Lower lobe of right lung (tissue), 2 donors: ENCODE measurements around the gene RAB39B. TPM values are rescaled to one million over a fixed set of nuclear protein-coding genes. Genes with fewer than 3 reads are reported as not detected.

ENCODE experiments used
- ATAC-seq, 2 donors: fragments of 200-7000 bp; cut with Tn5 transposase; one replicate each; pipeline ENCODE4 v1.9.1; 2020 to 2022; ENCODE audit warnings: mild to moderate bottlenecking in 2 of 2, moderate library complexity in 2 of 2
- DNase-seq: peaks from one replicate; pipeline ENCODE4 v3.0.0-alpha.2; 2020
- H3K27ac ChIP-seq: fragments of 200-600 bp; one replicate; pipeline ENCODE4 v1.8.0; 2022
- H3K27me3 ChIP-seq: fragments of 200-600 bp; one replicate; pipeline ENCODE4 v1.8.0; 2022; ENCODE audit warnings: low read depth
- H3K36me3 ChIP-seq: fragments of 200-600 bp; one replicate; pipeline ENCODE4 v1.8.0; 2022; ENCODE audit warnings: mild to moderate bottlenecking
- H3K4me1 ChIP-seq: fragments of 200-600 bp; one replicate; pipeline ENCODE4 v1.8.0; 2022
- H3K4me3 ChIP-seq: fragments of 200-600 bp; one replicate; pipeline ENCODE4 v1.8.0; 2022; ENCODE audit warnings: mild to moderate bottlenecking
- H3K9me3 ChIP-seq: fragments of 200-600 bp; one replicate; pipeline ENCODE4 v1.8.0; 2022
- intact Hi-C: fragments of 100-400 bp; cut with DNase I; formaldehyde crosslinking; loops from one replicate; pipeline ENCODE4 v1.11.0; 2022
- total RNA-seq: library from RNA; stranded (reverse); fragmentation: NEBNext Ultra II Directional; extraction: Animal tissue kit (Norgen Biotek cat#: 25700); gene quantifications from one replicate; pipeline ENCODE4 v1.2.1, GENCODE V29; 2021
- TF ChIP-seq, protein P1 (sequence below): fragments of 200-600 bp; IDR thresholded peaks from one replicate; pipeline ENCODE4 v1.8.0; 2022; ENCODE audit warnings: antibody characterized with exemption, mild to moderate bottlenecking
- donor health status: DM: no; HTN: yes; CAD: no; lungs with severe emphysema.

RAB39B gene
- total RNA-seq, 1 donor from 2014 or later = 0.95 TPM

DNA sequence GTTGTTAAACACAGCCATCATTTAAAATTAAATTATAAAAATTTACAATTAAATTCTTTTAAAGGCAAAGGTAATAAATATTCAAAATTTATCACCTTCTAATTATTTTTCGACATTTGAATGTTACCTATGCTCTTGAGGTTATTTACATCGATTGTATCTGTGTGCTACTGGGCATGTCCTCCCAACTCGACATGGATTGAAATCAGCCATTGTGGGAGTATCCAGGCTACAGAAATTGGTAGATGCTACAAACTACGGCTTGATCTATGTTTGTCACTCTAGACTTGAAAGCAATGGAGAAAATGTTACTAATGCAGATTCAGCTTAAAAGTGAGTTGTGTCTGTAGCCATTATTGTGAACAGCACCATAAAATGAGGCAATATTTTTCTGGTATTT is 50.6 kb downstream of the RAB39B start:
- H3K27ac ChIP-seq = no peak overlapping the region
- H3K27me3 ChIP-seq = no peaks in the 10 kb centered on the region
- no peaks in the 10 kb centered on the region for H3K9me3 ChIP-seq
- intact Hi-C loops = no loop called here
- TF ChIP-seq, protein P1, sequence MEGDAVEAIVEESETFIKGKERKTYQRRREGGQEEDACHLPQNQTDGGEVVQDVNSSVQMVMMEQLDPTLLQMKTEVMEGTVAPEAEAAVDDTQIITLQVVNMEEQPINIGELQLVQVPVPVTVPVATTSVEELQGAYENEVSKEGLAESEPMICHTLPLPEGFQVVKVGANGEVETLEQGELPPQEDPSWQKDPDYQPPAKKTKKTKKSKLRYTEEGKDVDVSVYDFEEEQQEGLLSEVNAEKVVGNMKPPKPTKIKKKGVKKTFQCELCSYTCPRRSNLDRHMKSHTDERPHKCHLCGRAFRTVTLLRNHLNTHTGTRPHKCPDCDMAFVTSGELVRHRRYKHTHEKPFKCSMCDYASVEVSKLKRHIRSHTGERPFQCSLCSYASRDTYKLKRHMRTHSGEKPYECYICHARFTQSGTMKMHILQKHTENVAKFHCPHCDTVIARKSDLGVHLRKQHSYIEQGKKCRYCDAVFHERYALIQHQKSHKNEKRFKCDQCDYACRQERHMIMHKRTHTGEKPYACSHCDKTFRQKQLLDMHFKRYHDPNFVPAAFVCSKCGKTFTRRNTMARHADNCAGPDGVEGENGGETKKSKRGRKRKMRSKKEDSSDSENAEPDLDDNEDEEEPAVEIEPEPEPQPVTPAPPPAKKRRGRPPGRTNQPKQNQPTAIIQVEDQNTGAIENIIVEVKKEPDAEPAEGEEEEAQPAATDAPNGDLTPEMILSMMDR = no peak
- H3K36me3 ChIP-seq = no peaks in the 10 kb centered on the region
- ATAC-seq = no peak
- H3K4me1 ChIP-seq = peaks cover 13% of the 10 kb centered on the region
- DNase-seq = no peak
- H3K4me3 ChIP-seq = no peak overlapping the region

- no peak overlapping the region for H3K4me3 ChIP-seq
- H3K36me3 ChIP-seq = no peaks in the 10 kb centered on the region
- TF ChIP-seq, protein P1 = no peak
- ATAC-seq (no peak), DNase-seq (no peak)
- H3K27ac ChIP-seq = no peak overlapping the region
- no peaks in the 10 kb centered on the region for H3K4me1 ChIP-seq
- H3K27me3 ChIP-seq = no peaks in the 10 kb centered on the region
- intact Hi-C loops = no loop called here
- no peaks in the 10 kb centered on the region for H3K9me3 ChIP-seq
Observed at GRCh38 chrX:155211208-155211607, 53.1 kb downstream of the RAB39B start.

Other genes starting within 250 kb of the RAB39B start
- 37.5 TPM for gene F8, start 241.8 kb downstream of the RAB39B start, total RNA-seq
- gene FUNDC2, start 237.6 kb downstream of the RAB39B start, total RNA-seq = 79.7 TPM
- gene CMC4, start 193.4 kb downstream of the RAB39B start, total RNA-seq = 6.9 TPM
- gene MTCP1, start 193.4 kb downstream of the RAB39B start, total RNA-seq = 13.2 TPM
- gene BRCC3, start 193.0 kb downstream of the RAB39B start, total RNA-seq = 17.3 TPM
- 32.2 TPM for gene VBP1, start 48.0 kb downstream of the RAB39B start, total RNA-seq
- 53.4 TPM for gene CLIC2, start 70.1 kb upstream of the RAB39B start, total RNA-seq
- not detected for gene F8A2, start 117.6 kb upstream of the RAB39B start, total RNA-seq
- gene F8A3, start 194.1 kb upstream of the RAB39B start, total RNA-seq = not detected